Keratinocyte (primary cell): Measurements from ENCODE around the gene ASF1B. TPM values are rescaled to one million over a fixed set of nuclear protein-coding genes. Genes with fewer than 3 reads are reported as not detected.

Experiments used
- DNase-seq: peaks from one replicate; pipeline ENCODE4 v3.0.0-alpha.2; 2011; ENCODE audit warnings: low read depth, missing footprints, low spot score
- FAIRE-seq: peaks from 2 replicates; lab custom pipeline; 2011; peaks lifted over from hg19 to GRCh38; lab: Jason Lieb, UNC
- H2AFZ ChIP-seq: 2 replicates; pipeline ENCODE4 v1.6.0; 2012; ENCODE audit warnings: low read length, control low read depth, inconsistent platforms; ENCODE audit not compliant: control insufficient read depth
- H3K27ac ChIP-seq: 2 replicates; pipeline ENCODE4 v1.5.1; 2011; ENCODE audit warnings: low read length; ENCODE audit not compliant: control insufficient read depth, insufficient read depth
- H3K27me3 ChIP-seq: 3 replicates; pipeline ENCODE4 v1.6.0; 2011; ENCODE audit warnings: low read length; ENCODE audit not compliant: control insufficient read depth, insufficient read depth; ENCODE audit errors: extremely low read depth
- H3K36me3 ChIP-seq, 2 experiments: 2 replicates in 1 of 2; 3 replicates in 1 of 2; pipeline ENCODE4 v1.5.1; 2011; ENCODE audit warnings: low read length in 2 of 2, mild to moderate bottlenecking in 1 of 2; ENCODE audit not compliant: control insufficient read depth in 2 of 2, insufficient read depth in 2 of 2; ENCODE audit errors: extremely low read depth in 1 of 2
- H3K4me1 ChIP-seq: 3 replicates; pipeline ENCODE4 v1.5.1; 2011; ENCODE audit warnings: low read length; ENCODE audit not compliant: control insufficient read depth, insufficient read depth; ENCODE audit errors: extremely low read depth
- H3K4me2 ChIP-seq: 3 replicates; pipeline ENCODE4 v1.6.0; 2011; ENCODE audit warnings: low read depth, low read length; ENCODE audit not compliant: control insufficient read depth, insufficient read depth; ENCODE audit errors: extremely low read depth
- H3K4me3 ChIP-seq, 3 experiments: fragments of 200-600 bp in 1 of 3; sonication (generic) in 1 of 3; 2 replicates in 2 of 3; 3 replicates in 1 of 3; pipeline ENCODE4 v1.5.1; 2011 to 2016; ENCODE audit warnings: low read length in 3 of 3, mild to moderate bottlenecking in 3 of 3, control low read depth in 2 of 3, inconsistent platforms in 1 of 3, low read depth in 1 of 3, mixed read lengths in 1 of 3, mixed run types in 1 of 3, moderate library complexity in 1 of 3; ENCODE audit not compliant: control insufficient read depth in 2 of 3, insufficient read depth in 2 of 3; ENCODE audit errors: extremely low read depth in 1 of 3
- H3K79me2 ChIP-seq: 2 replicates; pipeline ENCODE4 v1.6.0; 2012; ENCODE audit warnings: low read length; ENCODE audit not compliant: control insufficient read depth, insufficient read depth
- H3K9ac ChIP-seq: 3 replicates; pipeline ENCODE4 v1.6.0; 2011; ENCODE audit warnings: low read length; ENCODE audit not compliant: control insufficient read depth, insufficient read depth; ENCODE audit errors: extremely low read depth
- H3K9me1 ChIP-seq: 3 replicates; pipeline ENCODE4 v1.6.0; 2011; ENCODE audit warnings: low read length; ENCODE audit not compliant: control insufficient read depth, insufficient read depth; ENCODE audit errors: extremely low read depth
- H3K9me3 ChIP-seq: 2 replicates; pipeline ENCODE4 v1.5.1; 2012; ENCODE audit warnings: low read depth, low read length; ENCODE audit not compliant: control insufficient read depth
- H4K20me1 ChIP-seq: 3 replicates; pipeline ENCODE4 v1.6.0; 2011; ENCODE audit warnings: low read length; ENCODE audit not compliant: control insufficient read depth, insufficient read depth; ENCODE audit errors: extremely low read depth
- CTCF ChIP-seq, 3 experiments: IDR thresholded peaks in 1 of 3; conservative IDR thresholded peaks in 1 of 3; optimal IDR thresholded peaks in 1 of 3; 2 replicates in 2 of 3; 3 replicates in 1 of 3; pipeline versions ENCODE3 to v1.5.1; 2011; ENCODE audit warnings: low read length in 3 of 3, mild to moderate bottlenecking in 3 of 3, moderate library complexity in 2 of 3, control low read depth in 1 of 3, inconsistent platforms in 1 of 3; ENCODE audit not compliant: insufficient read depth in 2 of 3; ENCODE audit errors: extremely low read depth in 1 of 3
- EZH2 ChIP-seq: IDR thresholded peaks from one replicate; pipeline ENCODE4 v1.6.1; 2012; ENCODE audit warnings: inconsistent platforms, mild to moderate bottlenecking, low read length, moderate library complexity
- dilution Hi-C: fragments of 300-500 bp; cut with MboI; formaldehyde crosslinking; loops from one replicate; pipeline ENCODE4 v1.7.0; 2020; ENCODE audit warnings: low sequenced_read_pairs; ENCODE audit not compliant: extremely low pct_ligation_motif_present
- polyA plus RNA-seq, 5 experiments: library from polyadenylated mRNA; depleted of rRNA in 3 of 5; stranded (reverse) in 3 of 5; stranded (forward) in 1 of 5; unstranded in 1 of 5; fragments of >200 nt; gene quantifications; 1 replicate in 1 of 5; 2 replicates in 3 of 5; 3 replicates in 1 of 5; pipeline versions ENCODE4 v1.2.1 to v1.2.3, GENCODE V29; 2011 to 2012; ENCODE audit warnings: missing spikeins in 2 of 5, low read depth in 1 of 5, low replicate concordance in 1 of 5

ASF1B gene
- polyA plus RNA-seq, 1 donor (not counting 4 experiments of a cell fraction or from before 2014, with no cell fraction given), result 7.8 TPM

- H3K36me3 ChIP-seq, result no peaks in the 10 kb centered on the region
- no peaks in the 10 kb centered on the region for H3K27me3 ChIP-seq
- TF ChIP-seq EZH2, result no peak
- no peak for TF ChIP-seq CTCF (optimal IDR thresholded peaks at IDR 0.05 in 1 of 3, IDR thresholded peaks at IDR 0.05 in 1 of 3, conservative IDR thresholded peaks at IDR 0.05 in 1 of 3; ENCODE audit: extremely low read depth in 1 of 3, insufficient read depth in 2 of 3, low read length in 3 of 3)
- H3K79me2 ChIP-seq, result no peaks in the 10 kb centered on the region
- peaks cover 9% of the 10 kb centered on the region for H3K4me1 ChIP-seq
- H3K27ac ChIP-seq, result no peak overlapping the region
- H3K4me2 ChIP-seq, result no peak overlapping the region
- no peak overlapping the region for H3K4me3 ChIP-seq
- no peak for FAIRE-seq
- no peaks in the 10 kb centered on the region for H4K20me1 ChIP-seq
- DNase-seq, result no peak
- H3K9ac ChIP-seq, result no peak overlapping the region
- dilution Hi-C loops, result no loop called here
- no peaks in the 10 kb centered on the region for H3K9me3 ChIP-seq
- no peak overlapping the region for H2AFZ ChIP-seq
- peaks cover 2% of the 10 kb centered on the region for H3K9me1 ChIP-seq
These were observed 4.7 kb upstream of the ASF1B start for GRCh38 chr19:14141041-14141440.

GRCh38 chr19:14139944-14140343 lies 3.6 kb upstream of the ASF1B start:
- FAIRE-seq (no peak), DNase-seq (no peak)
- peak overlapping the region; percentile 13 for H3K4me2 ChIP-seq
- no peaks in the 10 kb centered on the region for H3K36me3 ChIP-seq
- no peaks in the 10 kb centered on the region for H3K27me3 ChIP-seq
- no peaks in the 10 kb centered on the region for H3K9me3 ChIP-seq
- no peaks in the 10 kb centered on the region for H4K20me1 ChIP-seq
- no peak overlapping the region for H3K9ac ChIP-seq
- H3K4me3 ChIP-seq, result no peak overlapping the region
- H3K79me2 ChIP-seq, result peaks cover 8% of the 10 kb centered on the region
- peaks cover 13% of the 10 kb centered on the region for H3K4me1 ChIP-seq
- H3K27ac ChIP-seq, result no peak overlapping the region
- H2AFZ ChIP-seq, result no peak overlapping the region
- dilution Hi-C loops, result no loop called here
- TF ChIP-seq CTCF (optimal IDR thresholded peaks at IDR 0.05 in 1 of 3, IDR thresholded peaks at IDR 0.05 in 1 of 3, conservative IDR thresholded peaks at IDR 0.05 in 1 of 3; ENCODE audit: extremely low read depth in 1 of 3, insufficient read depth in 2 of 3, low read length in 3 of 3), result no peak
- TF ChIP-seq EZH2, result no peak
- H3K9me1 ChIP-seq, result peaks cover 2% of the 10 kb centered on the region
